HG03175 (cell line): Measurements from ENCODE around the gene ANKRD10.

ENCODE experiments used
- ATAC-seq: cut with Tn5 transposase; IDR thresholded peaks from one replicate; pipeline ENCODE4 v1.9.1; 2021; ENCODE audit warnings: mild to moderate bottlenecking, moderate library complexity; ENCODE audit not compliant: unreplicated experiment

The ANKRD10 gene

GRCh38 chr13:110916301-110917142, 1.7 kb upstream of the ANKRD10 start:
- ATAC-seq = no peak

GRCh38 chr13:110915874-110916206, 971 bp upstream of the ANKRD10 start:
- no peak for ATAC-seq

GRCh38 chr13:110914331-110915056, 375 bp downstream of the ANKRD10 start:
- ATAC-seq = peak; percentile 31

GRCh38 chr13:110914081-110914330, 863 bp downstream of the ANKRD10 start:
- no peak for ATAC-seq

- ATAC-seq = no peak
Measured at GRCh38 chr13:110913322-110914080, 1.4 kb downstream of the ANKRD10 start.

- no peak for ATAC-seq
Measured at GRCh38 chr13:110912651-110913051, 2.2 kb downstream of the ANKRD10 start.

GRCh38 chr13:110911880-110912279, 3.0 kb downstream of the ANKRD10 start:
- no peak for ATAC-seq

GRCh38 chr13:110910013-110910890, 4.6 kb downstream of the ANKRD10 start:
- ATAC-seq = no peak

GRCh38 chr13:110907951-110908898, 6.6 kb downstream of the ANKRD10 start:
- no peak for ATAC-seq

- ATAC-seq = no peak
Measured at GRCh38 chr13:110907301-110907700, 7.6 kb downstream of the ANKRD10 start.

GRCh38 chr13:110904748-110905147, 10.1 kb downstream of the ANKRD10 start:
- ATAC-seq = no peak

GRCh38 chr13:110902370-110902769, 12.5 kb downstream of the ANKRD10 start:
- no peak for ATAC-seq

GRCh38 chr13:110897521-110897920, 17.3 kb downstream of the ANKRD10 start:
- no peak for ATAC-seq

- no peak for ATAC-seq
Measured at GRCh38 chr13:110897014-110897413, 17.9 kb downstream of the ANKRD10 start.

- ATAC-seq = no peak
Measured at GRCh38 chr13:110894086-110894485, 20.8 kb downstream of the ANKRD10 start.

- no peak for ATAC-seq
Measured at GRCh38 chr13:110893571-110893970, 21.3 kb downstream of the ANKRD10 start.

GRCh38 chr13:110890279-110891165, 24.3 kb downstream of the ANKRD10 start:
- ATAC-seq = no peak

GRCh38 chr13:110888390-110888789, 26.5 kb downstream of the ANKRD10 start:
- no peak for ATAC-seq
